ENCODE results near the gene PAAF1.

The PAAF1 gene

GRCh38 chr11:73974604-73975478, 98.0 kb downstream of the PAAF1 start:
- DNase-seq: no peak

DNA sequence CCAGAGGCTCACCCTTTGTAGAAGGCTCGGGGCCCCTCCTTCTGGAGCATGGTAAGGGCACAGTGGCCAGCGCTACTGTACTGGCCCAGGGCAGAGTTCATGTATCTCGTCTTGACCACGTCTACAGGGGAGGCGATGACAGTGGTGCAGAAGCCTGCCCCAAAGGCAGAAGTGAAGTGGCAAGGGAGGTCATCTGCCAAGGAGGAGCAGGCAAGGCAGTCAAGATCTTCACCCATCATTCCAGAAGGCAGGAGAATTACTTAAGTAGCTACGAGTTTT, 98.6 kb downstream of the PAAF1 start:
- no peak for DNase-seq

GRCh38 chr11:73976451-73977151, 99.8 kb downstream of the PAAF1 start:
- no peak for DNase-seq

- DNase-seq: no peak
These were observed 101.2 kb downstream of the PAAF1 start for GRCh38 chr11:73977856-73978519.

DNA sequence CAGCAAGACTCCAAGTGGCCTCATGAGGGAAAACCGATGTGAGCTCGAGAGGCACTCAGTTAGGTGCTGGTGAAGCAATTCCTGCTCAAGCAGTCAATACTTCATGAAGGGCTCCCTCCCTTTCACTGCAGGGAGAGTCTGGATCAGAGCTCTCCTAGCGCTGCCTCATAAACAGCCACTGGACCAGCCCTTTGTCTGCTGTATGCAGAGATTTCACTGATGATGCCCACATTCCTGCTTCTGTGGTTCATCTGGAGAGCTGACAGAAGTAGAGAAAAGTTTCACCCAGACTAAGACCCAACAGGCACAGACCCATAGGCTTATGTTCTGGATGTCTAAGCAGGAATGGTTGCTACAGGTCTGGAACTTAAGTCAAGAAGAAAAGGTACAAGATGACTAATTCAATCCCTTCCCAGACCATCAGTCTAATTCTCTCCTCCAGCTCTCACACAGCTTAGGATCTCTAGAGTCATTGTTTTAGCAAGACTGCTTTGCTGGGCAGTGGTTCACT, 101.8 kb downstream of the PAAF1 start:
- no peak for DNase-seq

DNA sequence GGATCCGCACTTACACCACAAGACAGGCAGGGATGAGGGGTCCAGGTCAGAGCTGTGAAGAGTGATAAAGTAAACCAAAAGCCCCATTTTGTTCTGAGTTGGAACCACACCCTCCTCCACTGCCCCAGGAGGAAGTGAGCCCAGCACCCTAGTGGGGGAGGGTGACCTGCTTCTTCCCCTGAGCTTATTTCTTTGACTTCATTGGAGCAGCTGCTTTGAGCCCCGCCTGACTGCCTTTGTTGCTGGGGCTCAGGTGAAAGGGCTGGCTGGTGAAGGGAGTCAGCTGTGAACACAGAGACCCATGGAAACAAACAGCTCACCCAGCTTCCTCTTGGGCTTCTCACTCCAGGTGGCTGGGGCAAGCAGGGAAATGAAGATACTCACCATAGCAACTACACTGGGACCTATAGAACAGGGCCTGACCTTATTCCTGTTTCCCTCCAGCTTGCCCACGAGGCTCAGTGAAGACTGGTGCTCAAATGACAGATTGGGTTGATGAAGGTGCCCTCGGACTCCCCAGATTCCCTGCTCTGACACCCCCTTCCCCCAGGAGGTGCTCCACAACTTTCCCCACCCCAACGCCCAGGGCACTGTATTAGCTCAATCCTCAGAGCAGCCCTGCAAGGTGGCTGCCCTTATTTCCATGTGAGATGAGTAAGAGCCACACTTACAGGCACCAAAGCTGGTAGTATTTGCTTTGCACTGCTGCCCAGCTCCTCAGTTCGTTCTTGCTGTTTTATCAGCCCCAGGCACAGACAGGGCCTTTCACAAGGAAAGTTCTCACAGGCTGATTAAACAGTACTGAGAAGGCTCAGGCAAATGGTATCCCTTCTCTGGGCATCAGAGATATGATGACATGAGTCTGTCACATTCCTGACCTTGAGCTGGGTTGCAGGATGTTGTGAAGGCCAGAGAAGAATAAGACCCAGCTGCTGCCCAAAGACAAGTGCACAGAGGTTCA, 103.5 kb downstream of the PAAF1 start:
- peak; percentile 94 for DNase-seq
